Left hindlimb (tissue), 1 donor: ENCODE measurements around the gene MAP3K20.
A peak's percentile ranks its signal among the peaks of the same experiment; 100 is the strongest.

Experiments used
- DNase-seq: peaks from one replicate; pipeline ENCODE4 v3.0.0-alpha.2; 2018

Gene MAP3K20

GRCh38 chr2:173210270-173211196, 134.9 kb downstream of the MAP3K20 start:
- DNase-seq = peak; percentile 66

GRCh38 chr2:173213181-173213580, 137.5 kb downstream of the MAP3K20 start:
- no peak for DNase-seq

DNA sequence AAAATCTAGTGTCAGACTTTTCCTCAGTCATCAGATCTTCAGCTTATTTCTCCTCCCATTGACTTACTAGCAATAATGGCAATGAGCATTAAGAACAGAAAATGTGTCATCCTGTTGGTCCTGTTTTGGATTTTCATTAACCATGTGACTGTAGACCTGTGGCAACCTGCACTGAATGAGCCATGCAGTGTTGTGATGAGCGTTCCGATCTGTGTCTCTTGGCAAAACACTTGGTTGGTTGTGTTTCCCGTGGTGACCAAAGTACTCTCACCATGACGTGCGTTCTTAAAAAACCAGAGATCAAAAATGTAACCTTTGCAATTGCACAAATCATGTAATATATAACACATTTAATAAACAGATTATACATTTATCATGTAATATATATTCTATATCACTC, 138.6 kb downstream of the MAP3K20 start:
- DNase-seq = no peak

- no peak for DNase-seq
Observed at GRCh38 chr2:173215316-173215715, 139.7 kb downstream of the MAP3K20 start.

GRCh38 chr2:173216051-173216450, 140.4 kb downstream of the MAP3K20 start:
- no peak for DNase-seq

DNA sequence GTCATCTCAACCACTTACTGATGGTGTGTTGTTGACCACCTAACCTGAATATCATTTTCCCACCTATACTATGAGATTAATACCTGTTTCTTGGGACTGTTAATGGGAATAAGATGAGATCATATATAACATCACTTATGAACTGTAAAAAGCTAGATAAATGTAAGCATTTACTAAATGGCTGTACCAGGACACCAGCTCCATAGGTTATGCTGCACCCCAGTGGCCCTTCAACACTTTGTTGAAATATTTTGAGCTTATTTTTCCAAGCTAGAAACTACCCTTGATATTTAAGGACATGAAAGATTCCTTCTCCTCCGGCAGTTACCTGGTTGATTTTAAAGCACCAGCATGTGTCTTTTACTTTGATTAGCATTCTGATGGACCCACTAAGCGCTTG, 141.0 kb downstream of the MAP3K20 start:
- no peak for DNase-seq

DNA sequence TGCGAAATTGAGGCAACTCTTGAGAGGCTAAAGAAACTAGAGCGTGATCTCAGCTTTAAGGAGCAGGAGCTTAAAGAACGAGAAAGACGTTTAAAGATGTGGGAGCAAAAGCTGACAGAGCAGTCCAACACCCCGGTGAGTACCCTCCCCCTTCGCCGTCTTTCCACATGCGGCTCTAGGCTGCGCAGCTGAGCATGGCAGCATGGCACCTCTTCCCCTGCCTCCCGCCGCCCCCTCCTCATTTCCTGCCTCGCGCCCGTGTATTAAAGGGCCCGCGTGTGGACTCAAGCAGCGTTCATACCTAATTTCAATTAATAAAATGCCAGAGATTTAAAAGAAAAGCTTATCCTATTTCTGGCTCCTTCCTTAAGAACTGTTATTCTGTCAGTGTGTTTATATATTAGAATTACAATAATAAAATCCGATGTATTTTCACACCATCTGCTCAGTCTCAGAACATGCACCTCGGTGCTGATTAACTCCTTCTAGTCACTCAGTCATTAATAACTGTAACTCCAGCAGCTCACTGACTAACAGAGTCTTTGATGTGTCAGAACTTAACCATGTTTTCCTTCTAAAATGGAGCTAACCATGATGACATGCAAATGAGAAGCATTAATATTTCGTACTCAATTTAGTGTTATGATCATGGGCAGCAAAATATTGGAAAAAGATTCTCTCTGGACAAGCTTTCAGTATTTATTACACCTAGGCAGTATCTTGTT, 141.6 kb downstream of the MAP3K20 start:
- DNase-seq = no peak

DNA sequence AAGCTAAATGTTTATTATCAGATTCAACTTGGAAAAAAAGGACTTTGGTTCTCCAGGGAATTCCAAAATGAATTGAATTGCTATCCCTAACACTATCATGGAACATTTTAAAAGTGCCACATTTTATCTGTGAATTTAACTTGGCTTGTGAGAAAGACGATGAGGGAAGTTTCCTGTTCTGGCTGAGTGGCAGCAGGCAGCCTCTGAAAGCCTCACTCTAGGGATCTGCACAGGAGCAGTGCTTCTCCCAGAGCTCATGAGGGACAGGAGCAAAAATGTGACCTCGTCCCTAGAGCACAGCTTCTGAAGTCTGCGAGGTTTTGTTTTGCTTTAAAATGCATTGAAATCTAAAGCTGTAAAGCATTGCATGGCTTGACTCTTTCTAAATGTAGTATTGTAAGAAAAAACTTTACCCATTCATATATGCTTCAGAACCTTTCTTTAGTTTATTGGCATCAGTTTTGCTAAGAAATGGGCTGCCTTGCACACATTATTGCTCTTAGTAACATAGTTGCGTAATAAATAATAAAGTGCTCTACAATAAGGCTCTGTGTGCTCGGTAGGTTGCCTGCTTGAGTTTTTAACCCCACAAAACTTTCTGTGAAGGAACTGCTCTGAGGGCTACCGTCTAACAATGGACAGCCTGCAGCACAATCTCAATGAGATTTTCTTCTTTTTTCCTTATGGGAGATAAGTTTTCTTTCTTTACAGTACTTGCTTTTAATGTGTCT, 142.8 kb downstream of the MAP3K20 start:
- no peak for DNase-seq

- DNase-seq = no peak
Observed at GRCh38 chr2:173221132-173221695, 145.6 kb downstream of the MAP3K20 start.

- DNase-seq = no peak
Observed at GRCh38 chr2:173221937-173222594, 146.4 kb downstream of the MAP3K20 start.

DNA sequence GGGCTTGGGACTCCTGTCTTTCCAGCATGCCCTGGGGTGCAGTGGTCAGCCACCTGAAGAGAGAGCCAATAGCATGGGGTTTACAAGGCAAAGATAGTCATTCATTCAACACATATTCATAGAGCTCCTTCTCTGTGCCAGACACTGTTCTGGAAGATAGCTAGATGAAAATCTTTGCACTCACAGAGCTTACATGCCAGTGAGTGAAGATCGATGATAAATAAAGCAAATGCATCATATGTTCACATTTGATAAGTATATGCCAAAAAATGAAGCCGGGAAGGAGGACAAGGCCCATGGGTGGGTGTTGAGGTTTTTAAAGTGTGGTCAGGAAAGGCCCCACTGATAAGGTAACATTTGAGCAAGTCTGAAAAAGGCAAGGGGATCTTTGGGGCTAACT, 148.2 kb downstream of the MAP3K20 start:
- DNase-seq = no peak

- DNase-seq = no peak
Observed at GRCh38 chr2:173226899-173227698, 151.5 kb downstream of the MAP3K20 start.

- DNase-seq = no peak
Observed at GRCh38 chr2:173229086-173229485, 153.4 kb downstream of the MAP3K20 start.

DNA sequence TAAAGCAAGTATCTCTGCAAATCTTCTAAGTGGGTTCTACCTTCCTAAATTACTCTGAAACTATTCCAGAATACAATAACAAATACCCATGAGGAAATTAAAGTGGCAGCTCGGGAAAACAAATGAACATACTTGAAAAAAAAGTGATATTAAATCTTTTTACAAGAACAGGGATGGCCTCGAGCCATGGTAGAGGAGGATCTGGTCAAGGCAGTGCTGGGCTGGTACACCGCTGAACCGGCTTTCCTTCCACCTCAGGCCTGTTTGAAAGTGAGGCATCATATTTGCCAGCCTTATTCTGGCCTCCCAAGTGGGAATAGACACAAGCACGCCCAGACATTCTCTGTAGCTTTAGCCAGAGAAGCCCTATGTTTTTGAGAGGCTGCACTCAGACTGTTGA, 154.5 kb downstream of the MAP3K20 start:
- no peak for DNase-seq

- DNase-seq = peak; percentile 43
Observed at GRCh38 chr2:173231042-173231441, 155.4 kb downstream of the MAP3K20 start.

- DNase-seq = no peak
Observed at GRCh38 chr2:173231465-173231864, 155.8 kb downstream of the MAP3K20 start.

GRCh38 chr2:173232956-173233744, 157.5 kb downstream of the MAP3K20 start:
- no peak for DNase-seq

DNA sequence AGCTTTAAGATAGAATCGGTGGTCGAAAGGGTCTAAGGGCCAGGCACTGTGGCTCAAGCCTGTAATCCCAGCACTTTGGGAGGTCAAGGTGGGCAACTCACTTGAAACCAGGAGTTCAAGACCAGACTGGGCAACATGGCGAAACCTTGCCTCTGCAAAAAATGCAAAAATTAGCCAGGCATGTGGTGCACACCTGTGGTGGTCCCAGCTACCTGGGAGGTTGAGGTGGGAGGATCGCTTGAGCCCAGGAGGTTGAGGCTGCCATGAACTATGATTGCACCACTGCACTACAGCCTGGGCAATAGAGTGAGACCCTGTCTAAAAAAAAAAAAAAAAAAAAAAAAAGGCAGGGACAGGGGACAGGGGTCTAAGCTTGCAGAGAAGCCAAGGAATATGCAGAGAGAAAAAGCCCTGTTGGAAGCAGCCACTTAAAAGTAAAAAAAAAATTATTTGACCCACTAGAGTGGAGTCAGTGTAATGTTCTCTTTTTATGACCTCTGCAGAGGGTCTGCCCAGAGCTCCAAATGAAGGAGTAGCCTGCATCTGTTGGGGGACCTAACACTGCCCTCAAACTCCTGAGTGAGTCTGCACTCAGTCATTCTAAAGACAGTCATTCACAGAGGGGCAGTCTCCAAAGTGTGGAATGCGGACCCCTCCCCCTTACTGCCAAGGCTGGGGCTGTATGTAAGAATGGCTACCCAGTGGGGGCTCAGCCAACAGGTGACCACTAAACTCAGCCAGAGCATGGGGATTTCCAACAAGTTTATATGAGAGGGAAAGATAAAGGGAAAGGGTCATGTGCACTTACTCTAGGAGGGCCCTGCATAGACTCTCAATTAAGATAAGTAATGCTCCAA, 160.5 kb downstream of the MAP3K20 start:
- no peak for DNase-seq

DNA sequence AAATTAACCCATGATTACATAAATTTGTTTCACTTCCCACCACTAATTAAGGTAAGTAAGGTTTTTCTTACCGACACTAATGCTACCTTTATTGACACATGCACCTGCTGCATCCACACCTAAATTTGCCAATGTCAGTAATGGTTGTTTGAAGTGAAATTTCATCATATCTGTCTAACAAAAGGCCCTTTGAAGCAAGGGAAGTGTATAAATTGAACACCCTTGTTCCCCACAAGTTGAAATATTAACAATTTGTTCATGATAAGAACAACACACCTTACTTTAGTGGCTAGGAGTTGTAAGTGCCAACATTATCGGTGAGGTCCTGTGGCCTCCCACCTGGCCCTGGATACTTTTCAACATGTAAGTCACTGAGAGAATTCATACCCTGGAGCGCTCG, 162.7 kb downstream of the MAP3K20 start:
- no peak for DNase-seq

DNA sequence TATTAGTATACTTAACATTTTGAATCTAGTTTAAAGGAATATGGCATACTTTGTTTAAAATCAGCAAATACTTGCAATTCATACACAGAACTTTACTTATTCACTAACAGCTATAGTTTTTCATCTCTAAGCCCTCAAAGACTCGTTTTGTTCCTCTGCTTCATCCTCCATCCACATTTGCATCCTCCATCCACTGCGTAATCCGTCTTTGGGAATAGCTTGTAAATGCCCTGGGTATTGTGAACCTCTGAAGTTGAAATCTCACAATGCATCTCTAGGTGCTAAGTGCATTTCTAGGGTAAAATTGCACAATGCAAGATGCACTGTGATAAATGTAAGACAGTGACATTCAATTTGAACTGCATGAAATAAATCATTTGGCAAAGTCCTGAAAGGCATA, 163.2 kb downstream of the MAP3K20 start:
- DNase-seq = no peak
